Measurements from ENCODE around the gene CISD1.

DNA sequence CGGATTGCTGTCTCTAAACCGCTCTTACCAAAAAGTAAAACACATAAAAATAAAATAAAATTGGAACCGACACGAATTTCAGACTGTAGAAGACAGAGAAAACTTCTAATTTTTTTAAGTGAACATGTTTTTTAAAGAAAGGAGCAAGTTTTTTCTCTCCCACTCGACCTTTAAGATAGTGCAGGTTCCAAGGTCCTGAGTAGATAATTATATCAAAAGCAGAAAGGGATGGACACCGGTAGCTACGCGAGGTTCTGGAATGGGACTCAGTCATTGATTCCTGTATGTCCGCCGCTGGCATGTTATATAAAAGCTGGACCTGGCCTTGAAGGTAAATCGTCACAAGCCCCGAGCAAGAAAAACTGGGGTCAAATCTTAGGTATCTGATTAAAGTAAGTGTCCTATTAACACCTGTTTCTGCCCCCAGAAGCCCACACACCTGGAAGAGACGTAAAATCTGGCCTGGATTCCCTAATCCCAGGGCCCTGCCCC lies 462 bp upstream of the CISD1 start:
- TF ChIP-seq SMC3 (IDR thresholded peaks at IDR 0.05; ENCODE audit: low read depth, low read length), result no peak
- TF ChIP-seq, protein P1, sequence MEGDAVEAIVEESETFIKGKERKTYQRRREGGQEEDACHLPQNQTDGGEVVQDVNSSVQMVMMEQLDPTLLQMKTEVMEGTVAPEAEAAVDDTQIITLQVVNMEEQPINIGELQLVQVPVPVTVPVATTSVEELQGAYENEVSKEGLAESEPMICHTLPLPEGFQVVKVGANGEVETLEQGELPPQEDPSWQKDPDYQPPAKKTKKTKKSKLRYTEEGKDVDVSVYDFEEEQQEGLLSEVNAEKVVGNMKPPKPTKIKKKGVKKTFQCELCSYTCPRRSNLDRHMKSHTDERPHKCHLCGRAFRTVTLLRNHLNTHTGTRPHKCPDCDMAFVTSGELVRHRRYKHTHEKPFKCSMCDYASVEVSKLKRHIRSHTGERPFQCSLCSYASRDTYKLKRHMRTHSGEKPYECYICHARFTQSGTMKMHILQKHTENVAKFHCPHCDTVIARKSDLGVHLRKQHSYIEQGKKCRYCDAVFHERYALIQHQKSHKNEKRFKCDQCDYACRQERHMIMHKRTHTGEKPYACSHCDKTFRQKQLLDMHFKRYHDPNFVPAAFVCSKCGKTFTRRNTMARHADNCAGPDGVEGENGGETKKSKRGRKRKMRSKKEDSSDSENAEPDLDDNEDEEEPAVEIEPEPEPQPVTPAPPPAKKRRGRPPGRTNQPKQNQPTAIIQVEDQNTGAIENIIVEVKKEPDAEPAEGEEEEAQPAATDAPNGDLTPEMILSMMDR (conservative IDR thresholded peaks at IDR 0.05; ENCODE audit: low read depth, low read length), result no peak
- no peak for TF ChIP-seq RAD21 (IDR thresholded peaks at IDR 0.05; ENCODE audit: low read length)
- no peak for TF ChIP-seq MAZ (IDR thresholded peaks at IDR 0.05; ENCODE audit: borderline replicate concordance, low read depth, low read length)
- TF ChIP-seq RCOR1 (IDR thresholded peaks at IDR 0.05; ENCODE audit: insufficient replicate concordance, low read length), result no peak
